GM23248 (cell line): ENCODE data around the gene DENND1C. TPM values are rescaled to one million over a fixed set of nuclear protein-coding genes. Genes with fewer than 3 reads are reported as not detected.

Experiments used
- DNase-seq: peaks from one replicate; pipeline ENCODE4 v3.0.0-alpha.2; 2015
- H2AFZ ChIP-seq: fragments of 200-600 bp; sonication (generic); 2 replicates; pipeline ENCODE4 v1.6.1; 2016; ENCODE audit warnings: antibody characterized with exemption
- H3F3A ChIP-seq: fragments of 200-600 bp; sonication (generic); 2 replicates; pipeline ENCODE4 v1.6.1; 2016; ENCODE audit warnings: mild to moderate bottlenecking, antibody characterized with exemption, mixed run types; ENCODE audit not compliant: insufficient read depth
- H3K27ac ChIP-seq: fragments of 200-600 bp; sonication (generic); 2 replicates; pipeline ENCODE4 v1.5.1; 2016; ENCODE audit warnings: mild to moderate bottlenecking
- H3K27me3 ChIP-seq: fragments of 200-600 bp; sonication (generic); replicated peaks from 2 replicates; pipeline ENCODE4 v1.6.1; 2016; ENCODE audit warnings: mild to moderate bottlenecking; ENCODE audit not compliant: insufficient read depth
- H3K36me3 ChIP-seq: fragments of 200-600 bp; sonication (generic); 2 replicates; pipeline ENCODE4 v1.6.1; 2016; ENCODE audit warnings: low read depth, mild to moderate bottlenecking
- H3K4me1 ChIP-seq: fragments of 200-600 bp; sonication (generic); 2 replicates; pipeline ENCODE4 v1.6.1; 2016; ENCODE audit warnings: mild to moderate bottlenecking; ENCODE audit not compliant: insufficient read depth
- H3K4me2 ChIP-seq: fragments of 200-600 bp; sonication (generic); one replicate; pipeline ENCODE4 v1.6.1; 2016; ENCODE audit warnings: mild to moderate bottlenecking; ENCODE audit not compliant: unreplicated experiment
- H3K4me3 ChIP-seq: fragments of 200-600 bp; sonication (generic); 2 replicates; pipeline ENCODE4 v1.5.1; 2016; ENCODE audit warnings: mild to moderate bottlenecking
- H3K79me2 ChIP-seq: fragments of 200-600 bp; sonication (generic); 2 replicates; pipeline ENCODE4 v1.6.1; 2016; ENCODE audit warnings: mild to moderate bottlenecking; ENCODE audit not compliant: insufficient read depth
- H3K9ac ChIP-seq: fragments of 200-600 bp; sonication (generic); 2 replicates; pipeline ENCODE4 v1.6.1; 2016; ENCODE audit warnings: mild to moderate bottlenecking
- H3K9me2 ChIP-seq: fragments of 200-600 bp; sonication (generic); 2 replicates; pipeline ENCODE4 v1.6.1; 2016; ENCODE audit warnings: mixed run types, mild to moderate bottlenecking, moderate library complexity; ENCODE audit not compliant: insufficient read depth
- H3K9me3 ChIP-seq: fragments of 200-600 bp; sonication (generic); one replicate; pipeline ENCODE4 v1.6.1; 2017; ENCODE audit warnings: low read depth
- H4K20me1 ChIP-seq: fragments of 200-600 bp; sonication (generic); 2 replicates; pipeline ENCODE4 v1.6.0; 2016; ENCODE audit not compliant: insufficient read depth
- EZH2 ChIP-seq: fragments of 200-600 bp; sonication (generic); IDR thresholded peaks from 2 replicates; pipeline ENCODE4 v1.6.1; 2018; ENCODE audit warnings: antibody characterized with exemption, mild to moderate bottlenecking; ENCODE audit not compliant: insufficient read depth, poor library complexity, severe bottlenecking
- EZH2phosphoT487 ChIP-seq: fragments of 200-600 bp; sonication (generic); IDR thresholded peaks from 2 replicates; pipeline ENCODE4 v1.6.1; 2018; ENCODE audit warnings: antibody characterized with exemption, moderate library complexity, mild to moderate bottlenecking, low read depth; ENCODE audit not compliant: insufficient read depth
- WGBS, 2 experiments: methylation state at CpG; one replicate each; pipeline ENCODE4 v1.1.6; 2015 to 2017; ENCODE audit warnings: low lambda C conversion rate in 2 of 2, low coverage in 1 of 2; ENCODE audit errors: missing lambda C conversion rate in 2 of 2; 5-methylcytosine and 5-hydroxymethylcytosine counted together
- in situ Hi-C: fragments of 300-500 bp; cut with MboI; formaldehyde crosslinking; loops from 2 replicates; pipeline ENCODE4 v1.15.0; 2020
- polyA plus RNA-seq: library from polyadenylated mRNA; unstranded; fragments of >200 nt; fragmentation: Nextera tagmentation; extraction: Ambion mirVana; gene quantifications from 2 replicates; pipeline ENCODE4 v1.2.1, GENCODE V29; 2016
- total RNA-seq: library from RNA; depleted of rRNA; stranded (reverse); fragments of >200 nt; shearing (Covaris generic); gene quantifications from 2 replicates; pipeline ENCODE4 v1.2.3, GENCODE V29; 2014

The DENND1C gene
- total and polyA plus RNA-seq, 2 experiments from 2014 or later, result not detected

GRCh38 chr19:6424939-6425731 lies 56.5 kb downstream of the DENND1C start:
- Histone ChIP-seq H3K9me2 (no peaks in the 10 kb centered on the region), H3K27me3 (no peaks in the 10 kb centered on the region), H3K36me3 (peaks cover 5% of the 10 kb centered on the region; the same call in 1 of the 2 replicates), H4K20me1 (peaks cover 11% of the 10 kb centered on the region), H3K4me1 (peaks cover 12% of the 10 kb centered on the region), H3F3A (no peaks in the 10 kb centered on the region; the same call in 1 of the 2 replicates), H3K4me2 (peak overlapping the region; percentile 10), H3K4me3 (no peak overlapping the region), H3K27ac (peak overlapping the region; percentile 63), H3K79me2 (peaks cover 40% of the 10 kb centered on the region), H3K9ac (peak overlapping the region; percentile 36), H2AFZ (peak overlapping the region; percentile 88), H3K9me3 (no peaks in the 10 kb centered on the region)
- peak; percentile 100 for DNase-seq
- 5 to 6% methylated on average over 42 of the region's 43 CpGs for WGBS, 2 experiments
- TF ChIP-seq EZH2 (no peak), EZH2phosphoT487 (no peak)
- in situ Hi-C loops, result no loop called here

- Histone ChIP-seq H4K20me1 (peaks cover 11% of the 10 kb centered on the region), H3K9me3 (no peaks in the 10 kb centered on the region), H3K79me2 (peaks cover 48% of the 10 kb centered on the region), H3K9me2 (no peaks in the 10 kb centered on the region), H3K27me3 (no peaks in the 10 kb centered on the region), H3K4me2 (peak within 1 kb of the TSS; percentile 99), H3K4me3 (peak within 1 kb of the TSS; percentile 100), H2AFZ (peak within 1 kb of the TSS; percentile 88), H3K27ac (peak within 1 kb of the TSS; percentile 63), H3K4me1 (peaks cover 12% of the 10 kb centered on the region), H3F3A (no peaks in the 10 kb centered on the region; the same call in 1 of the 2 replicates), H3K9ac (peak within 1 kb of the TSS; percentile 94), H3K36me3 (peaks cover 12% of the 10 kb centered on the region; the same call in 1 of the 2 replicates)
- no peak for TF ChIP-seq EZH2phosphoT487
- no peak for TF ChIP-seq EZH2
- DNase-seq, result peak; percentile 42
- WGBS, 2 experiments, result 1 to 2% methylated on average over 27 to 57 of the region's 114 CpGs
- in situ Hi-C loops, result no loop called here
Observed at GRCh38 chr19:6424195-6424938, 57.2 kb downstream of the DENND1C start, which contains the start of gene KHSRP. Gene KHSRP (minus strand): TSS chr19:6424811. CDS start chr19:6424701, 110 bp downstream.

DNA sequence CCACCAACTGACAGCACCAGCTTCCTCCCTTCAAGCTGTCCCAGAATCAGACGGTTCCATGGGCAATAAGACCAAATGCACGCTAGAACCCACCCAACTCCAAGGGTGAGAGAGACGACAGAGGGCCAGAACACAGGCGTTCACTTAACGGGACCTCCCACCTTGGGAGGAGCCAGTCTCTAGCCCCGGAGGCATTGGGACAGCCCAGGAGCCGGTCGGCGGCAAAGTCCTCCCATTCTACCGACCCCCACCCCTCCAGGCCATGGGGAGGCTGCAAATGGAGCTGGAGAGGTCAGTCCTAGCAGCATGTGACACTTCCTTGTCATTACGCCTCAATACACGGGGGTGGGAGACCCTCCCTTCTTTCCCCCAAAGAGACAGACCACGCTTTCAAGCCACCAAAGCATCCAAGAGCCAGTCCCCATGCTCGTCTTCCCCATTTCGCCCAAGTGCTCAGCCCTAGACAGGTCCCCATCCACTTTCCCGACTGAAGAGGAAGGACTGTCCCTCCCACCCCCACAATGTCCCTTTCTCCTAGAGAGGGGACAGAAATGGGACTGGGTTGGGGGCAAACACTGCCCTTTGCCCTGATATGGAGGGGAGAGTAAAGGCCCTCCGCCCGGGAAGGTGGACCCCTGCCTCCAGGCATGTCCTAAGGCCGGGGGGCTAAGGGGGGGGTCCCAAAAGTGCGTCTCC lies 57.9 kb downstream of the DENND1C start:
- Histone ChIP-seq H3K4me1 (peaks cover 12% of the 10 kb centered on the region), H3K4me2 (peak overlapping the region; percentile 99), H3K9me2 (no peaks in the 10 kb centered on the region), H3K27ac (peak overlapping the region; percentile 52), H4K20me1 (peaks cover 11% of the 10 kb centered on the region), H3F3A (no peaks in the 10 kb centered on the region; the same call in 1 of the 2 replicates), H3K27me3 (no peaks in the 10 kb centered on the region), H3K36me3 (peaks cover 12% of the 10 kb centered on the region; the same call in 1 of the 2 replicates), H3K9ac (peak overlapping the region; percentile 94), H3K9me3 (no peaks in the 10 kb centered on the region), H3K79me2 (peaks cover 55% of the 10 kb centered on the region), H3K4me3 (peak overlapping the region; percentile 100), H2AFZ (no peak overlapping the region)
- peak; percentile 81 for DNase-seq
- in situ Hi-C loops, result no loop called here
- TF ChIP-seq EZH2, result no peak
- TF ChIP-seq EZH2phosphoT487, result no peak
- WGBS, 2 experiments, result 1% methylated on average over 15 to 20 of the region's 20 CpGs
